Measurements from ENCODE around the gene CLASP1. TPM values are rescaled to one million over a fixed set of nuclear protein-coding genes. Genes with fewer than 3 reads are reported as not detected.

CLASP1 gene
- total RNA-seq, result 10 to 100 TPM; 87.0 to 88.3 TPM
- polyA plus RNA-seq (2013, experiment 1 of 2), result 56.6 TPM
- 49.5 TPM for polyA plus RNA-seq (2013, experiment 2 of 2)
- long read RNA-seq, experiment 1, partial matches to known transcripts, result 3 of 17 reads
- long read RNA-seq, experiment 1, other reads (novel, unspliced or antisense), result 14 of 17 reads
- long read RNA-seq, experiment 2, partial matches to known transcripts, result 19 of 48 reads
- long read RNA-seq, experiment 2, other reads (novel, unspliced or antisense), result 29 of 48 reads
- long read RNA-seq, experiment 3, partial matches to known transcripts, result 10 of 40 reads
- long read RNA-seq, experiment 3, other reads (novel, unspliced or antisense), result 29 of 40 reads
- long read RNA-seq, experiment 4, partial matches to known transcripts, result 0 of 5 reads
- long read RNA-seq, experiment 4, other reads (novel, unspliced or antisense), result 5 of 5 reads

DNA sequence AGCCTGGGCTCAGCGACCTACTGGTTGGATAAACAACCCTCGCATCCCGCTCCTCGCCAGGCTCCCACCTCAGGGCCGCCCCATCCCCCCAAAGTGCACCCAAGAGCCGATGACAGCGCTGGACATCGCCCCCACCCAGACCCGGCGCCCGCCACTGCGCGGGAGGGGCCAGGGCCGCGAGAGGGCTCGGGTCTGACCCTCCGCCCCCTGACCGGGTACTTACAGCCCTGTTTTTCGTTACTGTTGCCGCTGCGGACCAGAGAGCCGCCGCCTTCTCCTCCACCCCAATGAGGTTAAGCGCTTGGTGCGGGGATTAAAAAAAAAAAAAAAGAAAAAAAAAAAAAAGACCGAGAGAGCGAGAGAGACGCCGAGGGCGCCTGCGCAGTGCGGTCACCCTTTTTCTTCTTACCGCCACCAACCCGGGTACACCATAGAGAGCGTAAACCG lies at the start of gene CLASP1:
CLASP1 (minus strand) TSS at position 314 of the 447 bp plus-strand sequence. CDS start 43,567 bp downstream, outside the sequence.
- Mint-ChIP-seq H3K4me1 (peaks cover 30% of the 10 kb centered on the region), H3K9me3 (no peaks in the 10 kb centered on the region), H3K27ac (peak within 1 kb of the TSS; percentile 96), H3K36me3 (ENCODE audit: low read depth) (peaks cover 7% of the 10 kb centered on the region), H3K27me3 (ENCODE audit: insufficient read depth) (no peaks in the 10 kb centered on the region), H3K4me3 (peak within 1 kb of the TSS; percentile 85)
- TF ChIP-seq, protein P1, sequence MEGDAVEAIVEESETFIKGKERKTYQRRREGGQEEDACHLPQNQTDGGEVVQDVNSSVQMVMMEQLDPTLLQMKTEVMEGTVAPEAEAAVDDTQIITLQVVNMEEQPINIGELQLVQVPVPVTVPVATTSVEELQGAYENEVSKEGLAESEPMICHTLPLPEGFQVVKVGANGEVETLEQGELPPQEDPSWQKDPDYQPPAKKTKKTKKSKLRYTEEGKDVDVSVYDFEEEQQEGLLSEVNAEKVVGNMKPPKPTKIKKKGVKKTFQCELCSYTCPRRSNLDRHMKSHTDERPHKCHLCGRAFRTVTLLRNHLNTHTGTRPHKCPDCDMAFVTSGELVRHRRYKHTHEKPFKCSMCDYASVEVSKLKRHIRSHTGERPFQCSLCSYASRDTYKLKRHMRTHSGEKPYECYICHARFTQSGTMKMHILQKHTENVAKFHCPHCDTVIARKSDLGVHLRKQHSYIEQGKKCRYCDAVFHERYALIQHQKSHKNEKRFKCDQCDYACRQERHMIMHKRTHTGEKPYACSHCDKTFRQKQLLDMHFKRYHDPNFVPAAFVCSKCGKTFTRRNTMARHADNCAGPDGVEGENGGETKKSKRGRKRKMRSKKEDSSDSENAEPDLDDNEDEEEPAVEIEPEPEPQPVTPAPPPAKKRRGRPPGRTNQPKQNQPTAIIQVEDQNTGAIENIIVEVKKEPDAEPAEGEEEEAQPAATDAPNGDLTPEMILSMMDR (conservative IDR thresholded peaks at IDR 0.05), result no peak
- H3K27ac ChIP-seq (ENCODE audit: low read depth, low read length), result peak within 1 kb of the TSS; percentile 91
- no peaks in the 10 kb centered on the region for H3K9me3 ChIP-seq (ENCODE audit: control insufficient read depth, low read length)
- peak within 1 kb of the TSS; percentile 92 for H3K9ac ChIP-seq (ENCODE audit: extremely low read depth, low read length, poor library complexity, severe bottlenecking)
- peaks cover 10% of the 10 kb centered on the region for H3K4me1 ChIP-seq (ENCODE audit: control insufficient read depth, insufficient read depth, low read length)
- DNase-seq, result no peak
- peak within 1 kb of the TSS; percentile 99 for H3K4me3 ChIP-seq (ENCODE audit: low read length)
- H3K36me3 ChIP-seq (ENCODE audit: control insufficient read depth, insufficient read depth, low read length), result no peaks in the 10 kb centered on the region
- 0% methylated on average over 4 to 34 of the region's 36 CpGs for WGBS, 2 experiments (ENCODE audit: insufficient coverage in 1 of 2, insufficient read length in 1 of 2)
- H3K27me3 ChIP-seq (ENCODE audit: control insufficient read depth, insufficient read depth, low read length, poor library complexity, severe bottlenecking), result no peaks in the 10 kb centered on the region

DNA sequence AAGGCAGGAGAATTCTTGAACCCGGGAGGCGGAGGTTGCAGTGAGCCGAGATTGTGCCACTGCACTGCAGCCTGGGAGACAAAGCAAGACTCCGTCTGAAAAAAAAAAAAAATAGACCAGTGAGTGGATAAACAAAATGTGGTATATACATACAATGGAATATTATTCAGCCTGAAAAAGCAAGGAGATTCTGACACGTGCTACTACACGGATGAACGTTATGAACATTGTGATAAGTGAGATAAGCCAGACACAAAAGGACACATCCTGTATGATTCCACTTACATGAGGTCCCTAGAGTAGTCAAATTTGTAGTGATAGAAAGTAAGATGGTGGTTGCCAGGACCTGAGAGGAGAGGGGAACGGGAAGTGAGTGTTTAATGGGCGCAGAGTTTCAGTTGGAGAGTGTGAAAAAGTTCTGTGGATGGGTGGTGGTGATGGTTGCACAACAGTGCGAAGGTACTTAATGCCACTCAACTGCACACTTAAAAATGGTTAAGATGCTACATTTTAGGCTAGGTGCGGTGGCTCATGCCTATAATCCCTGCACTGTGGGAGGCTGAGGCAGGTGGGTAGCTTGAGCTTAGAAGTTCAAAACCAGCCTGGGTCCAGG lies 49.2 kb upstream of the CLASP1 start:
- 94 to 97% methylated on average over 11 of the region's 11 CpGs for WGBS, 2 experiments (ENCODE audit: insufficient coverage in 1 of 2, insufficient read length in 1 of 2)

DNA sequence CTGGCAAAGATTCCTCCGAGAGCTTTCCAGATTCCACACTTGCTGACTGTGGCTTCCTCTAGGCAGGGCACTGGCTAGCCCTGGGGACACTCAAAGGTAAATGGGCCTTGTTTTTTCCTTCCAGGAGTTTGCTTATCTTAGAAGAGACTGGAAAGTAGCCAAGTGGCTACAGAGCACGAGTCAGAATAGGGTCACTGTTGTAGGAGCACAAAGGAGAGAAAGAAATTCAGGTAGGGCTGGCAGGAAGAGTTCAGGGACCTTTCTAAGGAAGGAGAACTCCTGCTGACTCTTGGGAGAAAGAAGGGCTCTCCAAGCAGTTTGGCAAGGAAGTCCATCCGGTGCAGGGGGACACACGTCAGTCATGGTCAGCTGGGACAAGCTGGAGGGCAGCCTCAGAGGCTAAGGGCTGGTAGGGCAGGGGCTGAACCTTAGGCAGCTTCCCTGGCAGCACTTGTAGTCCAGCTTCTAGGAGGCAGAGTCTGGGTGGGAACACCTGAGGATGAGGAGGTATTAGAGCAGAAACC lies 47.9 kb upstream of the CLASP1 start:
- WGBS, 2 experiments (ENCODE audit: insufficient coverage in 1 of 2, insufficient read length in 1 of 2), result 60 to 67% methylated on average over 4 of the region's 4 CpGs
- H3K4me3 ChIP-seq (ENCODE audit: low read length), result no peak overlapping the region
- no peaks in the 10 kb centered on the region for H3K36me3 ChIP-seq (ENCODE audit: control insufficient read depth, insufficient read depth, low read length)
- no peaks in the 10 kb centered on the region for H3K9me3 ChIP-seq (ENCODE audit: control insufficient read depth, low read length)
- Mint-ChIP-seq H3K36me3 (ENCODE audit: low read depth) (no peaks in the 10 kb centered on the region), H3K4me1 (no peaks in the 10 kb centered on the region), H3K27ac (peak overlapping the region; percentile 17), H3K9me3 (no peaks in the 10 kb centered on the region), H3K4me3 (no peak overlapping the region), H3K27me3 (ENCODE audit: insufficient read depth) (no peaks in the 10 kb centered on the region)
- TF ChIP-seq, protein P1 (conservative IDR thresholded peaks at IDR 0.05), result no peak
- no peaks in the 10 kb centered on the region for H3K4me1 ChIP-seq (ENCODE audit: control insufficient read depth, insufficient read depth, low read length)
- H3K9ac ChIP-seq (ENCODE audit: extremely low read depth, low read length, poor library complexity, severe bottlenecking), result no peak overlapping the region
- DNase-seq, result no peak
- no peak overlapping the region for H3K27ac ChIP-seq (ENCODE audit: low read depth, low read length)
- no peaks in the 10 kb centered on the region for H3K27me3 ChIP-seq (ENCODE audit: control insufficient read depth, insufficient read depth, low read length, poor library complexity, severe bottlenecking)

More for the DNA sequence above, 49.2 kb upstream of the CLASP1 start:
- TF ChIP-seq, protein P1 (conservative IDR thresholded peaks at IDR 0.05), result no peak
- H3K27ac Mint-ChIP-seq, result no peak overlapping the region
- Histone ChIP-seq H3K27ac (ENCODE audit: low read depth, low read length) (no peak overlapping the region), H3K36me3 (ENCODE audit: control insufficient read depth, insufficient read depth, low read length) (no peaks in the 10 kb centered on the region), H3K9me3 (ENCODE audit: control insufficient read depth, low read length) (no peaks in the 10 kb centered on the region), H3K27me3 (ENCODE audit: control insufficient read depth, insufficient read depth, low read length, poor library complexity, severe bottlenecking) (no peaks in the 10 kb centered on the region), H3K9ac (ENCODE audit: extremely low read depth, low read length, poor library complexity, severe bottlenecking) (no peak overlapping the region), H3K4me3 (ENCODE audit: low read length) (no peak overlapping the region), H3K4me1 (ENCODE audit: control insufficient read depth, insufficient read depth, low read length) (no peaks in the 10 kb centered on the region)
- H3K4me3 Mint-ChIP-seq, result no peak overlapping the region
- DNase-seq, result no peak
- H3K4me1 Mint-ChIP-seq, result no peaks in the 10 kb centered on the region
- H3K9me3 Mint-ChIP-seq, result no peaks in the 10 kb centered on the region
- no peaks in the 10 kb centered on the region for H3K27me3 Mint-ChIP-seq (ENCODE audit: insufficient read depth)
- H3K36me3 Mint-ChIP-seq (ENCODE audit: low read depth), result no peaks in the 10 kb centered on the region
